HG03280 (cell line): ENCODE measurements around the gene GRB2.
"Not testable (repeated sequence)": the region's sequence is repeated elsewhere in the genome, so short reads cannot be mapped to it uniquely, and the experiment has no call there.

Source experiments
- ATAC-seq: cut with Tn5 transposase; IDR thresholded peaks from one replicate; pipeline ENCODE4 v1.9.1; 2021; ENCODE audit warnings: mild to moderate bottlenecking, moderate library complexity; ENCODE audit not compliant: unreplicated experiment

GRB2 gene

GRCh38 chr17:75321506-75321905 is 84.0 kb downstream of the GRB2 start:
- ATAC-seq = no peak

GRCh38 chr17:75319904-75320691 is 85.4 kb downstream of the GRB2 start:
- ATAC-seq = peak; percentile 50

- no peak for ATAC-seq
Observed at GRCh38 chr17:75318615-75319222, 86.8 kb downstream of the GRB2 start.

GRCh38 chr17:75318211-75318610 is 87.3 kb downstream of the GRB2 start:
- no peak for ATAC-seq

GRCh38 chr17:75317671-75318070 is 87.8 kb downstream of the GRB2 start:
- no peak for ATAC-seq

- ATAC-seq = no peak
Observed at GRCh38 chr17:75316253-75316652, 89.2 kb downstream of the GRB2 start.

GRCh38 chr17:75315541-75316243 is 89.8 kb downstream of the GRB2 start:
- no peak for ATAC-seq

- no peak for ATAC-seq
Observed at GRCh38 chr17:75313941-75314551, 91.4 kb downstream of the GRB2 start.

GRCh38 chr17:75308732-75309629 is 96.5 kb downstream of the GRB2 start:
- ATAC-seq = no peak

- ATAC-seq = no peak
Observed at GRCh38 chr17:75307957-75308731, 97.3 kb downstream of the GRB2 start.

- no peak for ATAC-seq
Observed at GRCh38 chr17:75301502-75302206, 103.8 kb downstream of the GRB2 start.

GRCh38 chr17:75301049-75301448 is 104.4 kb downstream of the GRB2 start:
- no peak for ATAC-seq

- ATAC-seq = no peak
Observed at GRCh38 chr17:75300280-75300679, 105.2 kb downstream of the GRB2 start.

GRCh38 chr17:75295201-75296158 is 110.0 kb downstream of the GRB2 start:
- peak; percentile 62 for ATAC-seq

- not testable (repeated sequence) for ATAC-seq
Observed at GRCh38 chr17:75292810-75293448, 112.5 kb downstream of the GRB2 start.

GRCh38 chr17:75289832-75290337 is 115.6 kb downstream of the GRB2 start:
- ATAC-seq = peak; percentile 20

- ATAC-seq = peak; percentile 93
Observed at GRCh38 chr17:75289115-75289831, 116.2 kb downstream of the GRB2 start, which contains the start of gene SLC25A19. SLC25A19 (minus strand) TSS chr17:75289433; CDS start chr17:75286764, 2,669 bp downstream.
